Lung microvascular endothelial cell (primary cell): ENCODE measurements around the gene MAP4K5. TPM values are rescaled to one million over a fixed set of nuclear protein-coding genes. Genes with fewer than 3 reads are reported as not detected.

Experiments used
- DNase-seq, 2 donors: peaks; one replicate each; pipeline versions ENCODE4 v3.0.0 to v3.0.0-alpha.2; 2010; ENCODE audit warnings: low read depth in 2 of 2
- total RNA-seq: library from RNA; depleted of rRNA; stranded (reverse); fragments of >200 nt; gene quantifications from 2 replicates; pipeline ENCODE4 v1.2.1, GENCODE V29; 2014

The MAP4K5 gene
- total RNA-seq, 1 donor from 2014 or later = 53.6 TPM

GRCh38 chr14:50400461-50400860, 131.9 kb downstream of the MAP4K5 start:
- DNase-seq = no peak

- peak; percentile 19 to 42 for DNase-seq
Measured at GRCh38 chr14:50399251-50400032, 132.9 kb downstream of the MAP4K5 start.

- no peak for DNase-seq
Measured at GRCh38 chr14:50398189-50398580, 134.2 kb downstream of the MAP4K5 start.

GRCh38 chr14:50397390-50398188, 134.8 kb downstream of the MAP4K5 start:
- DNase-seq = peak; percentile 36 to 55

- peak; percentile 56 to 75 for DNase-seq
Measured at GRCh38 chr14:50396631-50397389, 135.6 kb downstream of the MAP4K5 start, which contains the start of gene CDKL1. Gene CDKL1, minus strand, starts transcription at chr14:50396881. Its CDS starts 1,013 bp downstream, at chr14:50395868.

GRCh38 chr14:50395448-50395847, 136.9 kb downstream of the MAP4K5 start:
- no peak for DNase-seq

GRCh38 chr14:50394713-50395112, 137.7 kb downstream of the MAP4K5 start:
- DNase-seq = no peak

GRCh38 chr14:50389668-50390441, 142.5 kb downstream of the MAP4K5 start:
- DNase-seq = no peak

GRCh38 chr14:50388256-50388931, 144.0 kb downstream of the MAP4K5 start:
- DNase-seq = peak; percentile 20 to 39

- DNase-seq = no peak
Measured at GRCh38 chr14:50387548-50387947, 144.8 kb downstream of the MAP4K5 start.

GRCh38 chr14:50383618-50384225, 148.6 kb downstream of the MAP4K5 start:
- no peak for DNase-seq

GRCh38 chr14:50381823-50382287, 150.5 kb downstream of the MAP4K5 start:
- no peak for DNase-seq

GRCh38 chr14:50381008-50381407, 151.4 kb downstream of the MAP4K5 start:
- DNase-seq = no peak

- DNase-seq = no peak
Measured at GRCh38 chr14:50380455-50380854, 151.9 kb downstream of the MAP4K5 start.

- no peak for DNase-seq
Measured at GRCh38 chr14:50379563-50379962, 152.8 kb downstream of the MAP4K5 start.

GRCh38 chr14:50377550-50378085, 154.8 kb downstream of the MAP4K5 start:
- DNase-seq = no peak

GRCh38 chr14:50375760-50376159, 156.6 kb downstream of the MAP4K5 start:
- no peak for DNase-seq

GRCh38 chr14:50373959-50374358, 158.4 kb downstream of the MAP4K5 start:
- DNase-seq = no peak

- DNase-seq = no peak
Measured at GRCh38 chr14:50371546-50371945, 160.8 kb downstream of the MAP4K5 start.
